GM19395 (cell line): ENCODE measurements around the gene LRBA.
"Not testable (repeated sequence)": the region's sequence is repeated elsewhere in the genome, so short reads cannot be mapped to it uniquely, and the experiment has no call there.

Experiments
- ATAC-seq: cut with Tn5 transposase; IDR thresholded peaks from one replicate; pipeline ENCODE4 v1.9.1; 2021; ENCODE audit warnings: mild to moderate bottlenecking, moderate library complexity; ENCODE audit not compliant: unreplicated experiment

LRBA gene, protein sequence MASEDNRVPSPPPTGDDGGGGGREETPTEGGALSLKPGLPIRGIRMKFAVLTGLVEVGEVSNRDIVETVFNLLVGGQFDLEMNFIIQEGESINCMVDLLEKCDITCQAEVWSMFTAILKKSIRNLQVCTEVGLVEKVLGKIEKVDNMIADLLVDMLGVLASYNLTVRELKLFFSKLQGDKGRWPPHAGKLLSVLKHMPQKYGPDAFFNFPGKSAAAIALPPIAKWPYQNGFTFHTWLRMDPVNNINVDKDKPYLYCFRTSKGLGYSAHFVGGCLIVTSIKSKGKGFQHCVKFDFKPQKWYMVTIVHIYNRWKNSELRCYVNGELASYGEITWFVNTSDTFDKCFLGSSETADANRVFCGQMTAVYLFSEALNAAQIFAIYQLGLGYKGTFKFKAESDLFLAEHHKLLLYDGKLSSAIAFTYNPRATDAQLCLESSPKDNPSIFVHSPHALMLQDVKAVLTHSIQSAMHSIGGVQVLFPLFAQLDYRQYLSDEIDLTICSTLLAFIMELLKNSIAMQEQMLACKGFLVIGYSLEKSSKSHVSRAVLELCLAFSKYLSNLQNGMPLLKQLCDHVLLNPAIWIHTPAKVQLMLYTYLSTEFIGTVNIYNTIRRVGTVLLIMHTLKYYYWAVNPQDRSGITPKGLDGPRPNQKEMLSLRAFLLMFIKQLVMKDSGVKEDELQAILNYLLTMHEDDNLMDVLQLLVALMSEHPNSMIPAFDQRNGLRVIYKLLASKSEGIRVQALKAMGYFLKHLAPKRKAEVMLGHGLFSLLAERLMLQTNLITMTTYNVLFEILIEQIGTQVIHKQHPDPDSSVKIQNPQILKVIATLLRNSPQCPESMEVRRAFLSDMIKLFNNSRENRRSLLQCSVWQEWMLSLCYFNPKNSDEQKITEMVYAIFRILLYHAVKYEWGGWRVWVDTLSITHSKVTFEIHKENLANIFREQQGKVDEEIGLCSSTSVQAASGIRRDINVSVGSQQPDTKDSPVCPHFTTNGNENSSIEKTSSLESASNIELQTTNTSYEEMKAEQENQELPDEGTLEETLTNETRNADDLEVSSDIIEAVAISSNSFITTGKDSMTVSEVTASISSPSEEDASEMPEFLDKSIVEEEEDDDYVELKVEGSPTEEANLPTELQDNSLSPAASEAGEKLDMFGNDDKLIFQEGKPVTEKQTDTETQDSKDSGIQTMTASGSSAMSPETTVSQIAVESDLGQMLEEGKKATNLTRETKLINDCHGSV (N-terminal part only)

DNA sequence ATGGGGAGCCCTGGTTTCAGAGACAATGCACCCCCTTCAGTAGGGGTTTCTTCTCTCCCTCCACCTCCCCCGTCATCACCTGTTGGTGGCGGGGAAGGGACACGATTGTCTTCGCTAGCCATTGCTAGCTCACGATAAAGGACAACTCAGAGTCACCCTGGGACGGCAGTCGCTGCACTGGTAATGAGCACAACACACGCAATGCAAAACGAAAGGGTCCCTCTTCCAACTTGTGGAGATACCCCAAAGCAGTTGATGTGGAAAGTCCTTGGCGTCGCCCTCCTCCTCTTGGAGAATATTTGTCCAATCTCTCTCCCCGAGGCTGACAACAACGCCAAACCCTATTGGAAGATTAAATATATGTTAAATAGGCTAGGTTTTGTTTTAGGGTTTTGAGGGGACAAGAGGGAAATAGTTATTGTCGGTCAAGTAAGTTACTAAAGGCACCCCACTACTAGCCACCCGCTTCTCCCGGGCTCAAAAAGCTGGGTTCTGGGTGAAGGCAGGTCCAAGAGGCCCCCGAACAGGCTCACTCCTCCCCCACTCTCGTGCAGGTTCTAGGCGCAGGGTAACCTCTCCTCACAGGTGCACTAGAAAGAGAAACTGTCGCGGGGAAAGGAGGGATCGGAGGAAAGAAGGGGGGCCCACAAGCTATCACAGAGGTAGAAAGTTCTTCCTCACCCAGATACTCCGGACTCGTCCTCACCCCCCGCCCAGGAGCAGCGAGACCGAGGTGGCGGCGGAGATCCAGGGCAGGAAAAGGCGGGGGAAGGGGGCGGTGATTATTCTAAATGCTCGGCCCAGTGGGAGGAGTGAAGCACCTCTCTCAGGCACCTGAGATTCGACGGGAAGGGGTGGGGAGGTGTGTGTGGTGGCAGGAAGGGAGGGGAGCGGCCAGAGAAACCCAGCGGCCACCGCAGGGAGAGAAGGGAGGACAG, at the start of gene LRBA:
TSS of gene LRBA (minus strand) at position 764 of the 938 bp plus-strand sequence. CDS start at position 122, 642 bp downstream.
- peak; percentile 77 for ATAC-seq

DNA sequence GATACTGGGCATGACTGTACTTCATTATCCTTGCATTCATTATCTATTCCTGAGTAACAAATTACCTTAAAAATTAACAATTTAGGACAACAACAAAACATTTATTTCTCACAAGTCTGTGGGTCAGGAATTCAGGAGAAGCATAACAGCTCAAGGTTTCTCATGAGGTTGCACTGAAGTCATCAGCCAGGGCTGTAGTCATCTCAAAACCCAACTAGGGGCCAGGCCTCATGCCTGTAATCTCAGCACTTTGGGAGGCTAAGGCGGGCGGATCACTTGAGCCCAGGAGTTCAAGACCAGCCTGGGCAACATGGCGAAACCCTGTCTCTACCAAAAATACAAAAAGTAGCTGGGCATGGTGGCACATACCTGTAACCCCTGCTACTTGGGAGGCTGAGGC, 48.1 kb upstream of the LRBA start:
- not testable (repeated sequence) for ATAC-seq

DNA sequence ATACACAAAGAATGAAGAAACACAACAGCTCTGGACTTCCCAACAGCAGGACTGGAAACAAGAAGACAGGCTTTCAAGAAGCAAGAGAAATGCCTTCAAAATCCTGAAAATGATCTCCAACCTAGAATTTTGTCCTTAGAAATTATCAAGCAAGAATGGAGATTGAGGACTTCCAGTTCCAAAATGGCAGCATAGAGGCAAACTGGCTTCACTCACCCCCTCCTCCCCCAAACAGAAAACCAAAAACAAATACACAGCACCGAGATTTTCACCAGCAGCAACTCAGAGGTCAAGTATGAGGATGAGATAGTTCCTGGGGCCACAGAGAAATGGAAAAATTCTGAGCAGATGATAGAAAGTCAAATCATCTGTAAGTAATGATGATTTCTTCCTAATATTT, 40.5 kb upstream of the LRBA start:
- no peak for ATAC-seq

DNA sequence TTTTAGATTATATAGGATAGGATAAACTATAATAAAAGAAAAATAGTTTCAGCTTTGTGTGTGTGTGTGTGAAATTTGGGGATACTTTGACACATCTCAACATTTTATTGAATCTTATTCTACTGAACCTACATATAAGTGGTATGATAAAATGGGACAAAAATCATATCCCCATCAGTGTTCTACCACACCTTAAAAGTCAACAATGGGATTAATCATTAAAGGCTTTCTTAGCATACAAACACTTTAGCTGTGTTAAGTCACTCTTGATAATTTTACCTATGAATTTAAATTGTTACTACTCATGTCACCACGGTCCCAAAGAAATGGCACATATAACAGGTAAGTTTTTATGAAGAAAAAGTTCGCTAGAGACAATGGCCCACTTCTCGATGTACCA, 37.7 kb upstream of the LRBA start:
- ATAC-seq, result peak; percentile 12

DNA sequence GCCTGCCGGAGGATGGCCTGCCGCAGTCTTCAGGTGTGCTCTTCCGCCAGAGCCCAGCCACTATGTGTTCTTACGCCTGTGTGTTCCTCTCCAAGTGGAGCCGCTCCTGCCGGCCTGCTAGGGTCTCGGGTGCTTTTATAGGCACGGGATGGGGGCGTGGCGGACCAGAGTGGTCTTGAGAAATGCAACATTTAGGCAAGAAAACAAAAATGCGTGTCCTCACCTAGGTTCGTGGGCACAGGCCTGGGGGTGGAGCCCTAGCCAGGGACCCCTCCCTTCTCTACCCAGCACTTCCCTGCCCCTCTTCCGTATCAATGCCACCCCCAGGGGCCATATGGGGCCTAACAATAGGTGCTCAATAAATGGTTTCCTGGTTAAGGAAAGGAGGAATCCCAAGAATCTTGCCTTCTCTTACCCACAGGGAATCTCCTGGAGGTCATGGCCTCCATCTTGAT, 34.4 kb upstream of the LRBA start:
- ATAC-seq, result no peak

DNA sequence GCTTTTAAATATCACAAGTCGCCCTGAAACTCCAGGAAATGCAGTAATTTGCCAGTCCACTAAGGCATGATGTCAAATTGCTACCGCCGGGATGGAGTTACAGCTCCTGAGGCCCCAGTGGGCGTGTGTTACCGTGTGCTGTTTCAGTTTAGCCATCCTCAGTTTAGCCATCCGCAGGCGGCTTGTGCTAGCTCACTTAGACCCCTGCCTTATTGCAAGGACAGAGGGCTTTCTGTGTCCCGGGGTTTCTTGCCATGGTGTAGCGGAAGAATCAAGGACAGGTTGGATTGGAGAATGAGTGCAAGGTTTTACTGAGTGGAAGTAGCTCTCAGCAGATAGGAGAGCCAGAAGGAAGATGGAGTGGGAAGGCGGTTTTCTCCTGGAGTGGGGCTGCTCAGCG, 33.8 kb upstream of the LRBA start:
- no peak for ATAC-seq

DNA sequence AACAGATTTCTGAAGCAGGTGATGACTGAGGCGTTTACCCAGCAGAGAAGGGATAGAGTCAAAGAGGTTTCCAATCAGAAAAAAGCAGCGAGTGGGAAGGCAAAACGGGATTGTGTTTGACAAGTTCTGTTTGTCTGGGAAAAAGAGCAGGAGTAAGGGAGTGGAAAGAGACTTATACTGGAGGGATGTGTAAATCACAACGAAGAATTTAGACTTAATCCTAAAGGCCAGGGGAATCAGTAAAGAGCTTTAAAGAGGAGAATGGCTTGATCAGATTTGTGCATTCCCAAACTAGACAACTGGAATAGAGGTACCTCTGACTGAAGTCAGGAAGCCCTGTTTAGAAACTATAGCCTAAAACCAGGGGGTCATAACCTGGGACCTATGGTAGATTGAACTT, 31.5 kb upstream of the LRBA start:
- ATAC-seq, result no peak

DNA sequence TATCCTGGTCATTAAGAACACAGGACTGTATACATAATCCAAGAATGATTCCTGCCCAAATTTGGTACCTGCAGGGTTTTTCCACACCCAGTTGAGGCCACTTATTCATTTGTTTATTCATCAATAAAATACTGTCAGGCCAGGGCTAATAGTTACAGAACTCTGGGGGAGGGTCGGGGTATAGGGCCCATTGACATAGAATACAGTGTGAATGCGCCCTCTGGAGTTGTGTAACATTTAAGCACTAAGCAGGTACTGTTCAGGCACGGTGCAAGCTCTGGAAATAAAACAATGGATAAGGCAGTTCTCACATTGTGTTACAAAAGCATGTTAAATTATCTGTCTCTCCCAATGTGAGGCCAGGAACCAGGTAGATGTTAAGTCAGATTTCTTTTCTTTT, 30.8 kb upstream of the LRBA start:
- ATAC-seq, result no peak

DNA sequence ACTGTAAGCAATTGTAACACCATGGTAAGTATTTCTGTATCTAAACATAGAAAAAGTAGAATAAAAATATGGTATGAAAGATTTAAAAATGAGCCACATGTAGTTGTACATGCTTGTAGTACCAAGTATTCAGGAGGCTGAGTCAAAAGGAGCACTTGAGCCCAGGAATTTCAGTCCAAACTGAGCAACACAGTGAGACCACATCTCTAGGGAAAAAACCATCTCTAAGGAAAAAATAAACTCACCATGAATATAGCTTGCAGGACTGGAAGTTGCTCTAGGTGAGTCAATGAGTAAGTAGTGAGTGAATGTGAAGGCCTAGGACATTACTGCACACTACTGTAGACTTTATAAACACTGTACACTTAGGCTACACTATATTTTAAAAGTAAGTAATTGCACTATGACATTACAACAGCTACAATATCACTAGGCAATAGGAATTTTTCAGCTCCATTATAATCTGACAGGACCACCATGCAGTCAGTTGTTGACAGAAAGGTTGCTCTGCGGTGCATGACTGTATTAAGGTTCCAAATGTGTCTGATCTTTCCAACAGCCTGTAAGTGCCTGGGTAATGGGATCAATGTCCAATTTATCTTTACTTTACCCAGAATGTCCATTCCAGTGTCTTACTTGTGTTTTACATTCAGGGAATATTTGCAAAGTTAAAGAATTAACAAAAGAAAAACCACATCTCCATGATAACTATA, 28.9 kb upstream of the LRBA start:
- no peak for ATAC-seq

DNA sequence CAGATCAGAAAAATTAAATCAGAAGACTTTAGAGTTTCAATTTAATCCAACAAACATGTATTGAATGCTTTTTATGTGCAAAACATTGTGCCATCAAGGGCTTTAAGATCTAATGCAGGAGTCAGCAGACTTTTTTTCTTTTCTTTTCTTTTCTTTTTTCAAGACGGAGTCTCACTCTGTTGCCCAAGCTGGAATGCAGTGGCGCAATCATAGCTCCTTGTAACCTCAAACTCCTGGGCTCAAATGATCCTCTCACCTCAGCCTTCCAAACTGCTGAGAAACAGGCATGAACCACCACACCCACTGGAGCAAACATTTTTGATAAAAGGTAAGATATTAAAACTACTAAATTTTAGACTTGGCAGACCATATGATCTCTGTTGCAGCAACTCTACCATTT, 24.6 kb upstream of the LRBA start:
- no peak for ATAC-seq

DNA sequence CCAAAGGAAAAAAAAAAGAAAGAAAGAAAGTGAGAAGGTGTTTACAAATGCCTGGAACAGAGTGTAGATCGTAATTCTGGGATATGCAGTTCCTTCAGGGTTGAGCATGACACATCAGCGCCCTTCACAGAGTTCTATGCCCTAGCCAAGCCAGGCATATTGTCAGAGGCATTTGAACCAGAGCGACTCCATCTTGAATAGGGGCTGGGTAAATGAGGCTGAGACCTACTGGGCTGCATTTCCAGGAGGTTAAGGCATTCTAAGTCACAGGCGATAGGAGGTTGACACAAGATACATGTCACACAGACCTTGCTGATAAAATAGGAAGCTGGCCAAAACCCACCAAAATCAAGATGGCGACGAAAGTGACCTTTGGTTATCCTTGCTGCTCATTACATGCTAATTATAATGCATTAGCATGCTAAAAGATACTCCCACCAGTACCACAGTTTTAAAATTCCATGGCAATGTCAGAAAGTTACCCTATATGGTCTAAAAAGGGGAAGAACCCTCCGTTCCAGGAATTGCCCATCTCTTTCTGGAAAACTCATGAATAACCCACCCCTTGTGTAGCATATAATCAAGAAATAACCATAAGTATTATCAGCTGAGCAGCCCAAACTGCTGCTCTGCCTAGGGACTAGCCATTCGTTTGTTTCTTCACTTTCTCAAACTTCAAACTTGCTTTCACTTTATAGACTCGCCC, 23.5 kb upstream of the LRBA start:
- ATAC-seq, result no peak

DNA sequence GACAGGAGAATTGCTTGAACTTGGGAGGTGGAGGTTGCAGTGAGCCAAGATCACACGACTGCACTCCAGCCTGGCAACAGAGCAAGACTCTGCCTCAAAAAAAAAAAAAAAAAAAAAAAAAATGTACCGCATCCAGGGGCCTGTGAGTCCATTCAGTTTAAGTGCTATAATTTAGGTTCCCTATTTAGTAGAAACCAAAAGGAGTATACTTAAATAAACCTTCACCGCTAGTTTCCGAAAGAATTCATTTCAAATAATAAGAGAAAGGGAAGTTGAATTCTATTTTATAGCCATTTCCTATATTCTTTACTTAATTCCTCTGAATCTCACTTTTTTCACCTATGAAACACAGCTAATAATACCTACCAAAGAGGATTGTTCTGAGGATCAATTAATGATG, 20.8 kb upstream of the LRBA start:
- ATAC-seq, result no peak

DNA sequence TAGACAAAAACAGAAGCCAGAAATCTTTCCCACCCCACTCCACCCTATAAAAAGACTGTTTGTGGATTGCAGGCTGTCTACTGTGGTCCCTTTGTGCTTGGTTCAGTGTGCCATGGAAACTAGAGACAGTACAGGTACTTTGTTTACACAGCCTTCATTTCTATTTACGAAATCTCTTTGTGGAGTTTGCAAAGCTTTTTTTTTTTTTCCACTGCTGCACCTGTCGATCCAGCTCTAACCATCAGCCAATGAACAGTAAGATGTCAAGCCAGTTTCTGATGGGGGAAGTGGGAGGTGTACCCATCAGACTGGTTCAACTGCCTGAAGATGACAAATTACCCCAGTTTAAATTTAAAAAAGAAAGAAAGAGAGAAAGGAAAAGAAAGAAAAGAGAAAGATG, 20.2 kb upstream of the LRBA start:
- no peak for ATAC-seq

DNA sequence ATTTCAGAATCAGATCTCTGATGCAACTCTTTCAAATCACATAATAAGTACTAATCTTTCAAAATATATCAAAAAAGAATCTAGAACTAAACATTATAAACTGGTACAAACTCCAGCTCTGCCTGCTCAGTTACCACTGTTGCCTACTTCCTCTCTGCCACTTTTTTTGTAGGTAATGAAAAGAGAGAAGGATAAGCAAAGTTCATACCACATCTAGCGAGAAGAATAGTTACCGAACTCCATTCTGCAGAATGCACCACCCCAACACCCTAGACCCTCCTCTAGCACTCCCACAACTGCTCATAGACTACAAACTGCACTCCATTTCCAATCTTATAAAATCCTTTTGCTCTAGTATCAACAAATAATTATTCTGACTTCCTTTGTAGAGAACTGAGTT, 19.7 kb upstream of the LRBA start:
- no peak for ATAC-seq

DNA sequence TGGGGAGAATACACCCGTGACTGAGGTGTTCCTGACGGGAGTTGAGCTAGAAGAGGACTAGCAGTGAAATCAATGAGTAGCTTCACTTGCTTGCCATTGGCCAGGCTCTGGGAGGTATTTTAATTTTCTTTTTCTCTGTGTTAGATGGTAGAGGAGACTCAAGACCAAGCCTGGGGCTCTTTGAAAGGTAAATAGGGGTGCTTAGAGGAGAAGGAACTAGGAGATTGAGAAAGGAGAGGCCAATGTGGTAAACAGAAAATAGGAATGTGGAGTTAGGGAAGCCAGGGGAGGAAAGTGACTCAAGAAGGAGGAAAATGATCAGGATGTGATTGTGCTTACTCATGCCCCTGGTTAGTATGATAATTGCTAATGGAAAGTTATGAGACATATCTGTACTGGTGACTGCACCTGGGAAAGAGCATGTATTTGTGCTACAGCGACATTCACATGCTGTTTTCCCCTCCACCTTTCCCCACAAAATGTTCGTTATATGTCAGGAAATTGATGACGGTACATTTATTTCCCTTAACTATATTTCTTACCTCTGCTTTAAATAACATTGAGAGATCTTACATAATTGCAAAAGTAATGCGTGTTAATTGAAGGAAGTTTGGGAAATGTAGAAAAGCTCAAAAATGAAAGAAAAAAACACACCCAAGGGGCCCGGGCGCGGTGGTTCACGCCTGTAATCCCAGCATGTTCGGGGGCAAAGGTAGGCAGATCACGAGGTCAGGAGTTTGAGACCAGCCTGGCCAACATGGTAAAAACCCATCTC, 16.9 kb upstream of the LRBA start:
- ATAC-seq, result peak; percentile 67

DNA sequence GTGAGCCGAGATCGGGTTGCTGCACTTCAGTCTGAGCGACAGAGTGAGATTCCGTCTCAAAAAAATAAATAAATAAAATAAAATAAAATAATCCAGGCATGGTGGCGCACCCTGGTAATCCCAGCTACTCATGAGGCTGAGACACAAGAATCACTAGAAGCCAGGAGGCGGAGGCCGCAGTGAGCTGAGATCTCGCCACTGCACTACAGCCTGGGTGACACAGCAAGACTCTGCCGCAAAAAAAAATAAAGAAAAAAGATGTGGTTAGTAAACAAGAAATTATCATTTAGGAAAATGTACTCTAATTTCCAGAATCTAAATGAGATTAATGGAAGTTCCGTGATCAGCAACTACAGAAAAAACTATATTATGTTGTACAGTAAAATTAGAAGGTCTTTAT, 14.5 kb upstream of the LRBA start:
- no peak for ATAC-seq

DNA sequence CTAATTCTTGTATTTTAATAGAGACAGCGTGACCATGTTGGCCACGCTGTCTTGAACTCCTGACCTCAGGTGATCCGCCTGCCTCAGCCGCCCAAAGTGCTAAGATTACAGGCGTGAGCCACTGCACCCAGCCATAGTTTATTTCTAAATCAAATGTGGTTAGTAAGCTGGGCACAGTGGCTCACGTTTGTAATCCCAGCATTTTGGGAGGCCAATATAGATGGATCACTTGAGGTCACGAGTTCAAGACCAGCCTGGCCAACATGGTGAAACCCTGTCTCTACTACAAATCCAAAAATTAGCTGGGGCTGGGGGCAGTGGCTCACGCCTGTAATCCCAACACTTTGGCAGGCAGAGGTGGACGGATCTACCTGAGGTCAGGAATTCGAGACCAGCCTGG, 13.9 kb upstream of the LRBA start:
- ATAC-seq, result not testable (repeated sequence)

DNA sequence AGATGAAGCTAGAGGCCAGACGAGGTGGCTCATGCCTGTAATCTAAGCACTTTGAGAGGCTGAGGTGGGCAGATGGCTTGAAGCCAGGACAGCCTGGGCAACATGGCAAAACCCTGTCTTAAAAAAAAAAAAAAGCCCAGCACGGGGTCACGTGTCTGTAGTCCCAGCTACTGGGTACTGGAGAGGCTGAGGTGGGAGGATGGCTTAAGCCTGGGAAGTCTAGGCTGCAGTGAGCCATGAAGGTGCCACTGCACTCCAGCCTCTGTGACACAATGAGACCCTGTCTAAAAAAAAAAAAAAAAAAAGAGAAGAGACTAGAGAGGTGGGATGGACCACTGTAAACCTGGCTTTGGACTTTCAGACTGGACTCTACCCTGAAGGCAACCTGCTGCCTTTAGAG, 10.7 kb upstream of the LRBA start:
- ATAC-seq, result no peak
